ENCODE data around the gene DOCK11. TPM values are rescaled to one million over a fixed set of nuclear protein-coding genes. Genes with fewer than 3 reads are reported as not detected.

DOCK11 gene
- total RNA-seq, 4 donors from 2014 or later: 6.4 to 16.4 (median 9.8) TPM

DNA sequence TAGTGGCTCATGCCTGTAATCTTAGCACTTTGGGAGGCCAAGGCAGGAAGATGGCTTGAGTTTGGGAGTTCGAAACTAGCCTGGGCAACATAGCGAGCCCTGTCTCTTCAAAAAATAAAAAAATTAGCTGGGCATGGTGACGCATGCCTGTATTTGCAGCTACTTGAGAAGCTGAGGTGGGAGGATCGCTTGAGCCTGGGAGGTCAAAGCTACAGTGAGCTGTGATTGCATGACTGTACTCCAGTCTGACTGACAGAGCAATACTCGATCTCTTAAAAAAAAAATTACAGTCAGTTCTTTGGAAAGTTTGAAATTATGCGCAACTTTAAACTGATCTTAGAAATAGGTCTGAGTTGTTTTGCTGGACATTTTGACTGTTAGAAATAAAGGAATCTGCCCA lies 55.8 kb downstream of the DOCK11 start:
- Histone ChIP-seq H3K27ac (no peak overlapping the region), H3K4me3 (no peak overlapping the region), H3K9me3 (no peaks in the 10 kb centered on the region), H3K36me3 (no peaks in the 10 kb centered on the region), H3K27me3 (no peaks in the 10 kb centered on the region), H3K4me1 (no peaks in the 10 kb centered on the region)
- 89 to 100% methylated on average over 2 to 6 of the region's 6 CpGs for WGBS, 2 donors (ENCODE audit: low coverage in 1 of 2)
- intact Hi-C loops (cut with DNase I; ENCODE audit: low total_unique reads) (no loop called here), in situ Hi-C loops (cut with MboI; ENCODE audit: low pct_ligation_motif_present in 1 of 4, low pct_unique_long_range_greater_than_20kb in 1 of 4, low sequenced_read_pairs in 3 of 4) (no loop called here)
- DNase-seq: no peak
- TF ChIP-seq POLR2A (IDR thresholded peaks at IDR 0.05) (no peak), POLR2AphosphoS5 (IDR thresholded peaks at IDR 0.05) (no peak), EP300 (IDR thresholded peaks at IDR 0.05; ENCODE audit: low read depth) (no peak)
- TF ChIP-seq, protein P1, sequence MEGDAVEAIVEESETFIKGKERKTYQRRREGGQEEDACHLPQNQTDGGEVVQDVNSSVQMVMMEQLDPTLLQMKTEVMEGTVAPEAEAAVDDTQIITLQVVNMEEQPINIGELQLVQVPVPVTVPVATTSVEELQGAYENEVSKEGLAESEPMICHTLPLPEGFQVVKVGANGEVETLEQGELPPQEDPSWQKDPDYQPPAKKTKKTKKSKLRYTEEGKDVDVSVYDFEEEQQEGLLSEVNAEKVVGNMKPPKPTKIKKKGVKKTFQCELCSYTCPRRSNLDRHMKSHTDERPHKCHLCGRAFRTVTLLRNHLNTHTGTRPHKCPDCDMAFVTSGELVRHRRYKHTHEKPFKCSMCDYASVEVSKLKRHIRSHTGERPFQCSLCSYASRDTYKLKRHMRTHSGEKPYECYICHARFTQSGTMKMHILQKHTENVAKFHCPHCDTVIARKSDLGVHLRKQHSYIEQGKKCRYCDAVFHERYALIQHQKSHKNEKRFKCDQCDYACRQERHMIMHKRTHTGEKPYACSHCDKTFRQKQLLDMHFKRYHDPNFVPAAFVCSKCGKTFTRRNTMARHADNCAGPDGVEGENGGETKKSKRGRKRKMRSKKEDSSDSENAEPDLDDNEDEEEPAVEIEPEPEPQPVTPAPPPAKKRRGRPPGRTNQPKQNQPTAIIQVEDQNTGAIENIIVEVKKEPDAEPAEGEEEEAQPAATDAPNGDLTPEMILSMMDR (IDR thresholded peaks at IDR 0.05): no peak

DNA sequence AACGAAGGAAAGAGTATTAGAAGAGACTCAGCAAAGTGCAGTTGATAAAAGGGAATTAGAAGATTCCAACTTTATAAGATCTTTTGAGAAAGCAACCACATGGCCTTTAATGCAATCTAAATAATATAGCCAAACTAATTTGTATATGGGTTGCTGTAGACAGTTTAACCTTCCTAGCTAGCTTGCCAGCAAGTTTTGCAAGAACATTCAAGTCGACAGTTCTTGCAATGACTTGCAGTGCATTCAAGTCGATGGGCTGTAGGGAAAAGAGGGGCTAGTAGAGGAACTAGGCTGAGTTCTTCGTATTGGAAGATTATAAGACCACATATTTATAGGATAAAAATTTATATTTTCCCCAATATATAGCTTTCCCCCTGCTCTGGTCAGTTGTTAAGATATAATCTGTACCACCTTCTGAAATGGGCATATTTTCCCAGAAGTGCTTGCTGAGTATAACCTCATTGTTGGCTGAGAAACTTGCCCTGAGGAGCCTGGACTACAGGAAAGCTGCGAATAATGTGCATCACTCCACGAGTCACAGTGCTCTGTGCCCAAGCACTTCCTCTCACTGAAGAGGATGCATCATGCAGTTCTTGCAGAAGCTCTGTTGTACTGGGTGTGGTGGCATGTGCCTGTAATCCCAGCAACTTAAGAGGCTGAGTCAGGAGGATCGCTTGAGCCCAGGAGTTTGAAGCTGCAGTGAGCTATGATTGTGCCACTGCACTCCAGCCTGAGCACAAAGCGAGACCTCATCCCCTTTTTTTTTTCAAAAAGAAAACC lies 56.7 kb downstream of the DOCK11 start:
- H3K36me3 ChIP-seq: no peaks in the 10 kb centered on the region
- no peaks in the 10 kb centered on the region for H3K4me1 ChIP-seq
- H3K27ac ChIP-seq: no peak overlapping the region
- no peak overlapping the region for H3K4me3 ChIP-seq
- no peaks in the 10 kb centered on the region for H3K9me3 ChIP-seq
- in situ Hi-C loops (cut with MboI; ENCODE audit: low pct_ligation_motif_present in 1 of 4, low pct_unique_long_range_greater_than_20kb in 1 of 4, low sequenced_read_pairs in 3 of 4): no loop called here
- DNase-seq: no peak
- TF ChIP-seq POLR2AphosphoS5 (IDR thresholded peaks at IDR 0.05) (no peak), EP300 (IDR thresholded peaks at IDR 0.05; ENCODE audit: low read depth) (no peak), POLR2A (IDR thresholded peaks at IDR 0.05) (no peak)
- TF ChIP-seq, protein P1 (IDR thresholded peaks at IDR 0.05): no peak
- intact Hi-C loops (cut with DNase I; ENCODE audit: low total_unique reads): no loop called here
- no peaks in the 10 kb centered on the region for H3K27me3 ChIP-seq
- WGBS, 2 donors (ENCODE audit: low coverage in 1 of 2): 72 to 79% methylated on average over 4 to 8 of the region's 8 CpGs

DNA sequence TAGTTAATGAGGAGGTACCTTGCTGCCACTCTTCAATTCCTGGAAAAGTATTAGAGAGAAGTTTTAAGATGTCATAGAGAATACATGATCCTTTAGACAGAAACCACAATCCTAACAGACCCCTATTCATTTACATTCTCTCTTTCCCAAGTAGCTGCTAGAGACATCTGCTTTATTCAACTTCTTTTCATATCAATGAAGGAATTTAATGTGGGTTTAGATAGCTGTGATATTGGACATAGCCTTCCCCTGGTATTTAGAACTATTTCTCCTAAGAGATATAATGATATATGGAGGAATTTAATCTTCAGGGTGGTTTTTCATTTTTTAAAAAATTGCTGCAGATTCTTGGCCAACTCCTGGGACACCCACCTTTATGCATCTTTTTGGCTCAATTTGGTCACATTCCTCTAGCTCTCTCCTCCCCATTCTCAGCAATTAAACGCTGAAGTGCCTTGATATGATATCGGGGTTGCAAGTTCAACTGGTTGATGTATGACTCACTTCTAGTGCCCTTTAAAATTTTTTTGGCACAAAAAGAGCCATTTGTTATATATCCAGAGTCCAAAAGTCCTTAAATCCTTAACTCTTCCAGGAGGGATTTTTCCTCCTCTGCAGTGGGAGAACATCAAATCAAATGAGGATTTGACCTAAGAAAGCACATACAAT lies 57.6 kb downstream of the DOCK11 start:
- in situ Hi-C loops (cut with MboI; ENCODE audit: low pct_ligation_motif_present in 1 of 4, low pct_unique_long_range_greater_than_20kb in 1 of 4, low sequenced_read_pairs in 3 of 4): no loop called here
- 0 to 54% methylated on average over 1 to 2 of the region's 2 CpGs for WGBS, 2 donors (ENCODE audit: low coverage in 1 of 2)
- no peaks in the 10 kb centered on the region for H3K36me3 ChIP-seq

DNA sequence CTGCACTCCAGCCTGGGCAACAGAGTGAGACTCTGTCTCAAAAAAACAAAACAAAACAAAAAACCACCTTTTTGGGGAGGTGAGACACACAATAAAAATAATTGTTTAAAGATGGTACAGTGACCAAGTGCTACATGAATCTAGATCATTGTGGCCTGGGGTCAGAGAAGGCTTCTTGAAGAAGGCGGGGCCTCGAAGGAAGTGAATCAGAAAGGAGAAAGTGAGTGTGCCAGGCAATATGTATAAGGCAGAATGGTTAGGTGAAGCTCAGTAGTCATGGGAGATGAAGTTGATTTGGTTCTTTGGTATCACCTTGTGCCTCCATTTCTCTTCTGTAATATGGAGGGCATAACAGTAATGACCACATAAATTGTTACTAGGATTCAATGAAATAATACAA lies 58.9 kb downstream of the DOCK11 start:
- DNase-seq: no peak
- no peak for TF ChIP-seq POLR2AphosphoS5 (IDR thresholded peaks at IDR 0.05)
- TF ChIP-seq POLR2A (IDR thresholded peaks at IDR 0.05): no peak
- TF ChIP-seq, protein P1 (IDR thresholded peaks at IDR 0.05): no peak
- no peak for TF ChIP-seq EP300 (IDR thresholded peaks at IDR 0.05; ENCODE audit: low read depth)

More for the DNA sequence above, 57.6 kb downstream of the DOCK11 start:
- no peaks in the 10 kb centered on the region for H3K4me1 ChIP-seq
- H3K9me3 ChIP-seq: no peaks in the 10 kb centered on the region
- intact Hi-C loops (cut with DNase I; ENCODE audit: low total_unique reads): no loop called here
- no peak for TF ChIP-seq POLR2AphosphoS5 (IDR thresholded peaks at IDR 0.05)
- TF ChIP-seq EP300 (IDR thresholded peaks at IDR 0.05; ENCODE audit: low read depth): no peak
- TF ChIP-seq POLR2A (IDR thresholded peaks at IDR 0.05): no peak
- TF ChIP-seq, protein P1 (IDR thresholded peaks at IDR 0.05): no peak
- no peak for DNase-seq
- no peaks in the 10 kb centered on the region for H3K27me3 ChIP-seq
- H3K27ac ChIP-seq: no peak overlapping the region
- no peak overlapping the region for H3K4me3 ChIP-seq

More for the DNA sequence above, 58.9 kb downstream of the DOCK11 start:
- H3K27me3 ChIP-seq: no peaks in the 10 kb centered on the region
- H3K27ac ChIP-seq: no peak overlapping the region
- H3K9me3 ChIP-seq: no peaks in the 10 kb centered on the region
- in situ Hi-C loops (cut with MboI; ENCODE audit: low pct_ligation_motif_present in 1 of 4, low pct_unique_long_range_greater_than_20kb in 1 of 4, low sequenced_read_pairs in 3 of 4) (no loop called here), intact Hi-C loops (cut with DNase I; ENCODE audit: low total_unique reads) (no loop called here)
- no peak overlapping the region for H3K4me3 ChIP-seq
- H3K4me1 ChIP-seq: no peaks in the 10 kb centered on the region
- no peaks in the 10 kb centered on the region for H3K36me3 ChIP-seq
- 88% methylated on average over 2 of the region's 2 CpGs; no CpG with 5 or more reads in 1 of the 2 donors for WGBS, 2 donors (ENCODE audit: low coverage in 1 of 2)
